GM10847 (cell line): ENCODE measurements around the gene HRH1.

ENCODE experiments used
- POLR2A ChIP-seq: IDR thresholded peaks from 2 replicates; pipeline ENCODE4 v1.6.1; 2011; ENCODE audit not compliant: insufficient read length; ENCODE audit errors: extremely low read depth

The HRH1 gene

DNA sequence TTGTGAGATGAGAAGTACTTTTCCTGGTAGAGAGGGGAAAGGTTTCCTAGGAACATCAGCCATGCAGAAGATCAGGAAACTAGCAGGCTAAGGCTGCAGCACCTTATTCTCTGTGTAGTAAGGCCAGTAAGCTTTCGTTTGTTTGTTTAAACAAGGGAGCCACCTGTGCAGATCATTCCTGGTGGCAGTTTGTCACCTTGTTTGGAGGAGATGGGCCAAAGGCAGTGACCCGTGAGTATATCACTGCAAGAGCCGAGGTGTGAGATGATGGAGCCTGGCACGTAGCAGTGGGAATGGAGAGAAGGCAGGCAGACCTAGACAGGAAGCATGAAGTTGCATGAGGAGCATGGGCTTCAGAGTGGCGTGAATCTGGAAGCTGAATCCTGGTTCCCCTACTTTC is 137.5 kb downstream of the HRH1 start:
- no peak for TF ChIP-seq POLR2A

DNA sequence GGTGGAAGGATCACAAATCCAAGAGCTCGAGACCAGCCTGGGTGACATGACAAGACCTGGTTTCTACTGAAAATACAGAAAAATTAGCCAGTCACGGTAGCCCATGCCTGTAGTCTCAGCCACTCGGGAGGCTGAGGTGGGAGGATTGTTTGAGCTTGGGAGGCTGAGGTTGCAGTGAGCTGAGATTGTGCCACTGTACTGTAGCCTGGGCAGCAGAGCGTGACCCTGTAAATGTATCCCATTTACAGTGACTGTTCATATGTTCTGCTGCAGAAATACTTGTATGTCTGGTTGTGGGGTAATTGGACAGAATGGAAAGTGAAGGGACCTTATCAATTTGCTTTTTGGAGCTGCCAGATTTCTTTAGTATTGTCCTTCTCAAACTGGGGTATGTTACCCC is 142.8 kb downstream of the HRH1 start:
- TF ChIP-seq POLR2A: no peak

GRCh38 chr3:11300970-11301369 is 146.7 kb downstream of the HRH1 start:
- TF ChIP-seq POLR2A: no peak

DNA sequence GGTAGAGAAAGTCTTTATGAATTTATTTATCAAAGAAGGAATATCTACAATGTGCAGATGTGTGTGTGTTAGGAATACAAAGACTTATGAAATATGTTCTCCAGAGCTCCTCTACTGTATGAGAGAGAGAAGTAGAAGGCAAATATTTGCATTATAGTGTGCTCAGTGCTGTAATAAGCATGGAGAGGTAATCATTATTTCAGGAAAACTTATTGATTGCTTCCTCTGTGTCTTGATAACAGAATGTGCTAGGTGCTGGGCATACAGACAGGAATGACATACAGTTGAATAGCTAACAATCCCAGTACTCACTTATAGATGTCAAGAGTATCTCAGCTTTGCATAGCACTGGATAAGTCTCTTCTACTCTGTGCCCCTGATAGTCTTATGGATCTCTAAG is 148.2 kb downstream of the HRH1 start:
- TF ChIP-seq POLR2A: no peak

GRCh38 chr3:11304175-11304574 is 149.9 kb downstream of the HRH1 start:
- no peak for TF ChIP-seq POLR2A

DNA sequence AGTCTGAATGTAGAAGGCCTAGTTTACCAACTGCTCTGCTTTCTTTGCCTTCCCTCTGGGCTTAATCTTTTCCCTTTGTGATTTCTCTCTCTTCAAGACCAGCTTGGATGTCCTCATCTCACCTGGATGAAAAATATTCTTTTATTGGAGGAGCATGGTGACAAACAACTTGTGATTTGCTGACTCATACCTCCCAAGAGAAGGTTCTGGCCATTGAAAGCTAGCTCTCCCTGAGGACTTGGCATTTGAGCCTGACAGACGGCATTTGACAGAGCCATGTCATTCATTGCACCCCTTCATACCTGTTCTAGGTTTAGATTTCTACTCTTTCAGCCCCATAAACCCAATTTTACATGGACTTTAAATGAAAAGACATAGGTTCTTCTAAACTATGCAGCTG is 151.2 kb downstream of the HRH1 start:
- TF ChIP-seq POLR2A: no peak

DNA sequence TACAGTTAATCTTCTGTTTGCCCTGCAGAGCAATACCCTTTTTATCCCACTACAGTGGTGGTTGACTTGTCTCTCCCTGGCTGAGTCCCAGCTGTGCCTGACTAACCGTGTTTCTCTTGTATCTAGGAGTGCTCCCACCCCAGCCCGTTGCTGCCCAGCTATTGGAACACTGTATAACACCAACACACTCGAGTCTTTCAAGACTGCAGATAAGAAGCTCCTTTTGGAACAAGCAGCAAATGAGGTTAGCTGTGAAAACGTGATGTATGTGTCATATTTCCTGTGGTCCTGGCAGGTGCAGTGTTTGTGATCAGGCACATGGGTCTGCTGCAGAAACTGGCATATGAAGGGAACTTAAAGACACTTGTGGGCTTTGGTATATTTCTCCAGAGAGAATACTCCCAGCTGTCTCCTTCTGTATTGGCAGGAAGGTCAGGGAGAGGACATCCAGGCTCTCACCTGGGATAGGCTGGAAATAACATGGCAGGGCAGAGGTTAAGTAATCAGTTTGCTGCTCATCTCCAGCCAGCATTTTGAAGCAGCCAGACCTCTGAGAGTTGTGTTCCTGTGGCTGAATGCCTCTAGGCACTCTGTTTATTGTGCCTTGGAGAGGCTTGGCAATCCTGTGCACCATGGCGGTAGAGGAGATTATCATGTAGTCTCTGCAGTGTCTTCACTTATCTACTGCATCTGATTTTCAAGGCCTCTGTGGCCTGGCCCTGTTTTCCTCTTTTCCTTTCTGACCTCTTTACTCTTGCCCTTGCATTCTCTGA is 152.7 kb downstream of the HRH1 start:
- no peak for TF ChIP-seq POLR2A

GRCh38 chr3:11307830-11308432 is 153.6 kb downstream of the HRH1 start:
- no peak for TF ChIP-seq POLR2A

DNA sequence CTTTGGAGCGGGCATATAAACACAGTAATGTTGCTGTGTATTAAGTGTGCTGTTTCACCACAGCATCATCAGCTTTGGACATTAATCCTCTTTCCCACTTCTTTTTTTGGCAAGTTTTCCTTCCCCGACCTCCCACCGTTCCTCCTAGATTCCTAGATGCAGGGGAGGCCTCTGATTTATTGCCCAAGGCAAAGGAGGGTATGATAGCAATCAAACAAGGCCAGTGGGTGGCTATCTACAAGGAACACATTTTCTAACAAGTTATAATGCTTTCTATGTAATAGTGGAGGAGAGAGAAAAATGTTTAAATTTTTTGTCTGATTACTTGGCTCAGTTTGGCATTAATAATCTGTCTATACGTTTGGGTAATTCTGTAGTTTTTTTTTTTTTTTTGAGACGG is 156.0 kb downstream of the HRH1 start:
- no peak for TF ChIP-seq POLR2A

DNA sequence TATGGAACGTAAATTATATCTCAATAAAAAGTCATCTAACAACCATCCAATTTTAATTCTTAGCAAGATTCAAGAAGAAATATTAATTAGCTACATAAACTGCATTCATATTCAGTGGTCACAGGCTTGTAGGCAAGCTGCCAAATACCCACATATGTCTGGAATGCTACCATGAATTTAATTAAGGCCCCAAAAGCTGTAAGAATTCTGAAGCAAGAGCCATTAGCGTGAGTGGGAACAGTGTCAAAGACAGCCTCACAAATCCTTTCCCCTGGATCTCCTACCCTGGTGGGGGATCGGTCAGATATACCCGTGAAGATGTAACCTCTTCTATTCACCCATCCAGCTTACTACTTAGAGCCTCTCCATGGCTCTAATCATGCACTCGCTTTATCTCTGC is 157.9 kb downstream of the HRH1 start:
- TF ChIP-seq POLR2A: no peak
